Heart right ventricle (tissue), 16 donors: ENCODE data around the gene UPK3BL1. TPM values are rescaled to one million over a fixed set of nuclear protein-coding genes. Genes with fewer than 3 reads are reported as not detected.
"Not testable (repeated sequence)": the region's sequence is repeated elsewhere in the genome, so short reads cannot be mapped to it uniquely, and the experiment has no call there.

Experiments used
- ATAC-seq, 8 donors: fragments of 200-7000 bp; cut with Tn5 transposase; one replicate each; pipeline ENCODE4 v1.9.1; 2020; ENCODE audit warnings: mild to moderate bottlenecking in 8 of 8, moderate library complexity in 8 of 8, moderate number of reproducible peaks in 1 of 8
- DNase-seq, 2 donors: peaks; one replicate each; pipeline ENCODE4 v3.0.0-alpha.2; 2020
- H3K27ac ChIP-seq, 10 donors: fragments of 200-600 bp; sonication (generic) in 2 of 10; one replicate each; pipeline versions ENCODE4 v1.5.0 to v1.8.0; 2020 to 2022; ENCODE audit warnings: mild to moderate bottlenecking in 3 of 10
- H3K27me3 ChIP-seq, 7 donors: fragments of 200-600 bp; one replicate each; pipeline ENCODE4 v1.8.0; 2021 to 2022; ENCODE audit warnings: mild to moderate bottlenecking in 2 of 7
- H3K36me3 ChIP-seq, 9 donors: fragments of 200-600 bp; sonication (generic) in 1 of 9; one replicate each; pipeline versions ENCODE4 v1.5.0 to v1.8.0; 2020 to 2022; ENCODE audit warnings: mild to moderate bottlenecking in 2 of 9
- H3K4me1 ChIP-seq, 9 donors: fragments of 200-600 bp; sonication (generic) in 1 of 9; one replicate each; pipeline versions ENCODE4 v1.5.0 to v1.8.0; 2020 to 2022; ENCODE audit warnings: mild to moderate bottlenecking in 4 of 9
- H3K4me3 ChIP-seq, 10 donors: fragments of 200-600 bp; sonication (generic) in 2 of 10; one replicate each; pipeline versions ENCODE4 v1.5.0 to v1.8.0; 2020 to 2022; ENCODE audit warnings: mild to moderate bottlenecking in 7 of 10, moderate library complexity in 2 of 10
- H3K9me3 ChIP-seq, 11 donors: fragments of 200-600 bp in 10 of 11; sonication (generic) in 2 of 11; one replicate each; pipeline versions ENCODE4 v1.5.0 to v1.8.0; 2013 to 2022; ENCODE audit warnings: mild to moderate bottlenecking in 2 of 11, control low read depth in 1 of 11, moderate library complexity in 1 of 11
- WGBS, 2 donors: extraction: QIAGEN DNeasy Blood & Tissue Kit; methylation state at CpG; one replicate each; pipeline ENCODE4 v1.1.7; 2013; ENCODE audit warnings: inconsistent platforms in 1 of 2; 5-methylcytosine and 5-hydroxymethylcytosine counted together
- intact Hi-C, 10 donors: fragments of 100-400 bp; cut with DNase I; formaldehyde crosslinking; loops; one replicate each; pipeline versions ENCODE4 v1.11.1 to v1.14.2; 2022
- polyA plus RNA-seq, 2 donors: library from polyadenylated mRNA; stranded (reverse); fragments of 200-250 nt; gene quantifications; one replicate each; pipeline ENCODE4 v1.2.3, GENCODE V29; 2013
- total RNA-seq, 10 donors: library from RNA; stranded (reverse); fragmentation: NEBNext Ultra II Directional in 3 of 10; extraction: Animal tissue kit (Norgen Biotek cat#: 25700) in 3 of 10; gene quantifications; one replicate each; pipeline versions ENCODE4 v1.2.1 to v1.2.4, GENCODE V29; 2021 to 2023
- TF ChIP-seq, protein P1 (sequence below), 9 donors: fragments of 200-600 bp; sonication (generic) in 2 of 9; IDR thresholded peaks; one replicate each; pipeline versions ENCODE4 v1.5.0 to v1.8.0; 2021 to 2022; ENCODE audit warnings: antibody characterized with exemption in 9 of 9, mild to moderate bottlenecking in 5 of 9, moderate library complexity in 1 of 9
- donor health status: Arrhythmogenic right ventricular cardiomyopathy.
- donor health status: ischemic (EF 13 %, LVEDD 7.1; RV severe dilation, severe dysfunction).
- donor health status: healthy with polysubstance abuse.
- donor health status: DM: no; HTN: yes; CAD: no.
- donor health status: DM: no; HTN: no; CAD: no.
- donor health status: ischemic (EF 25% LVEDD 6.9; RV normal size, moderate dysfunction).
- donor health status: ischemic (EF 25% LVEDD 5.7; RV mildly dilated, moderate dysfunction).
- donor health status: healthy.
- donor health status: DM: yes; HTN: yes; CAD: no.
- donor health status: Ischemic cardiomyopathy.
- donor health status: ischemic (EF 35%, LVEDD 5.7; RV mildly dilated, moderate dysfunction).
- donor health status: nonischemic (EF 11% LVEDD 7.7; RV severe dilation, severe dysfunction).
- donor health status: DM: yes; HTN: yes; CAD: no.
- donor health status: PGD.
- donor health status: ischemic (EF 29% LVEDD 5.4; RV normal size, mild dysfunction).
- donor health status: nonischemic (EF 23%, LVEDD 6.1; RV moderate dilation, normal function).

The UPK3BL1 gene
- total and polyA plus RNA-seq, 12 donors: 2.0 to 82.8 (median 10.7) TPM

DNA sequence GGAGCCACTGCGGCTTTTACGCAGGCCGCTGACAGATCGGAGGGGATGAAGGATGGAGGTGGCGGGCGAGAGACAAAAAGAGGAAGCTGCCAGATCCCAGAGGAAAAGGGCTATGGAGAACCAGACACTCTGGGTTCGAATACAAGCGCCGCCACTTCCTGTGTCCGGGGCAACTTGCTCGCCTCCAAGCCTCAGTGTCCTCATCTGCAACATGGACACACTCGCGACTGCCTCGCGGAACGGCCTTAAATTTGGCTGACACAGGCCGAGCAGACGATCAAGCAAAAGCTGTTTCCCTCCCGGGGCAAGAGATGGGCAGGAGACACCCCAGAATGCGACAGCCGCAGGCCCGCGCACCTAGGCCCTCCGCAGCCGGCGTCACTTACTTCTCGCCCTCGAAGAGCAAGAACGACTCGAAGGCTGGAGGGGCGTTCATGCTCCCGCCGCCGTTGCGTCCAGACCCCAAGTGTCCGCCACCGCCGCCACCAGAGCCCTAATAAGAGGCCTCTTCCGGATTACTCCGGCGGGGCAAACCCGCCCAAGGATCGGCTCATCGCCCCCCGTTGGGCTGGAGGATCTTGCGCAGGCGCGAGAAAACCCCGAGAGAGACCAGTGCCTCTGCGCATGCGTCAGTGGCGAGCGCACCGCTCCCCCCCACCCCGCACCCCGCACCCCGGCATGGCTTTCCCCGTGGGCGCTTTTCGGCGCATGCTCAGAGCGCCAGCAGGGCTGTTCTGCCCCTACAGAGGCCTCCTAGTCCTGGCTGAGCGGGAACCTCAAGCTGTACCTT lies 28.8 kb upstream of the UPK3BL1 start, which contains the start of gene POLR2J2:
Gene POLR2J2 (minus strand): TSS at position 498 of the 790 bp plus-strand sequence. CDS start 62 bp downstream, at position 436.
- DNase-seq (peak; percentile 10 to 89), ATAC-seq (peak; percentile 76 to 94 (median 82))
- H3K36me3 ChIP-seq, intact Hi-C loops, H3K27me3 ChIP-seq, H3K9me3 ChIP-seq, H3K4me1 ChIP-seq: not testable (repeated sequence)
- WGBS, 2 donors: 0 to 1% methylated on average over 9 to 23 of the region's 63 CpGs
- H3K4me3 ChIP-seq: peak within 1 kb of the TSS in 8 of 10 donors; percentile 44 to 65 (median 53)
- peak within 1 kb of the TSS in 5 of 10 donors; percentile 42 to 79 (median 62) for H3K27ac ChIP-seq
- TF ChIP-seq, protein P1, sequence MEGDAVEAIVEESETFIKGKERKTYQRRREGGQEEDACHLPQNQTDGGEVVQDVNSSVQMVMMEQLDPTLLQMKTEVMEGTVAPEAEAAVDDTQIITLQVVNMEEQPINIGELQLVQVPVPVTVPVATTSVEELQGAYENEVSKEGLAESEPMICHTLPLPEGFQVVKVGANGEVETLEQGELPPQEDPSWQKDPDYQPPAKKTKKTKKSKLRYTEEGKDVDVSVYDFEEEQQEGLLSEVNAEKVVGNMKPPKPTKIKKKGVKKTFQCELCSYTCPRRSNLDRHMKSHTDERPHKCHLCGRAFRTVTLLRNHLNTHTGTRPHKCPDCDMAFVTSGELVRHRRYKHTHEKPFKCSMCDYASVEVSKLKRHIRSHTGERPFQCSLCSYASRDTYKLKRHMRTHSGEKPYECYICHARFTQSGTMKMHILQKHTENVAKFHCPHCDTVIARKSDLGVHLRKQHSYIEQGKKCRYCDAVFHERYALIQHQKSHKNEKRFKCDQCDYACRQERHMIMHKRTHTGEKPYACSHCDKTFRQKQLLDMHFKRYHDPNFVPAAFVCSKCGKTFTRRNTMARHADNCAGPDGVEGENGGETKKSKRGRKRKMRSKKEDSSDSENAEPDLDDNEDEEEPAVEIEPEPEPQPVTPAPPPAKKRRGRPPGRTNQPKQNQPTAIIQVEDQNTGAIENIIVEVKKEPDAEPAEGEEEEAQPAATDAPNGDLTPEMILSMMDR (IDR thresholded peaks at IDR 0.05): peak in 2 of 9 donors; percentile 38 to 43

DNA sequence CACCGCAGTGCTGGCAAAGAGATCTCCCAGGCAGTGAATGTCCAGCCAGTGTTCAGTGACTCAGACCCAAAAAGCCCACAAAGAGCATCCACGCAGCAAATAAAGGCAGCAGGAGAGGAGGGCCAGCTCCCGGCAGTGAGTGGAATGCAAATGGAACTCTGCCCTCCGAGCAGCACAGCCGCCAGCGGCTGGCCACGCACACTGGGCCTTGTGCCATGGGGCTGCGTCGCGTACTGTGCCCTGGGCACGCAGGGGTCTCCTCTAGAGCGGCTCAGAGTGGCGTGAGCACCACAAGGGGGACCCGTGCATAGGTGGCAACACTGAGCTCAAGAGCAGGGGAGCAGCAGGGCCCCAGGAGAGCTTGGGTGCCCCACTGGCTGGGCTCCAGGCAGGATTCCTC lies 24.9 kb upstream of the UPK3BL1 start:
- H3K4me3 ChIP-seq, DNase-seq, H3K27me3 ChIP-seq, H3K36me3 ChIP-seq, intact Hi-C loops, H3K4me1 ChIP-seq, H3K9me3 ChIP-seq, H3K27ac ChIP-seq: not testable (repeated sequence)
- WGBS, 2 donors: 80 to 91% methylated on average over 2 to 9 of the region's 14 CpGs
- peak in 4 of 8 donors; percentile 7 to 51 (median 30) for ATAC-seq

DNA sequence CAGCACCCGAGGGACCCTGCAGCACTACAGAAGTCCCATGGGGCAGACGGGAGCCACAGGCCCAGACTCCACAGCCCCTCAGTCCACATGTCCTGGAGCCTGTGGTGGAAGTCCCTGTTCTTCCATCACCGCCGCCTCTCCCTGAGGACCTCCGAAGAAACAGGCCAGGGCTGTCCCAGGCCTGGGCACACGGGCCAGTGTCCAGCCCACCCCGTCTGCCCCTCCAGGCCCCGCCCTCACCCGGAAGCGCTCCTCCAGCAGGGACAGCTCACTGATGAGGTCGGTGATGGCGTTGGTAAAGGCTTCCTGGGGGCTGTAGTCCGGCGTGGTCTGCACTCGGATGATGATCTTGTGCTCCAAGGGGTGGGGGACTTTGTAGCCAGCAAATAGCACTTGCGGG lies 24.3 kb upstream of the UPK3BL1 start:
- peak in 4 of 8 donors; percentile 2 to 32 (median 4) for ATAC-seq
- H3K36me3 ChIP-seq, H3K4me3 ChIP-seq, intact Hi-C loops, H3K9me3 ChIP-seq, H3K27ac ChIP-seq, H3K4me1 ChIP-seq, DNase-seq, H3K27me3 ChIP-seq: not testable (repeated sequence)
- WGBS, 2 donors: no CpG with 5 or more reads among the region's 16 CpGs

DNA sequence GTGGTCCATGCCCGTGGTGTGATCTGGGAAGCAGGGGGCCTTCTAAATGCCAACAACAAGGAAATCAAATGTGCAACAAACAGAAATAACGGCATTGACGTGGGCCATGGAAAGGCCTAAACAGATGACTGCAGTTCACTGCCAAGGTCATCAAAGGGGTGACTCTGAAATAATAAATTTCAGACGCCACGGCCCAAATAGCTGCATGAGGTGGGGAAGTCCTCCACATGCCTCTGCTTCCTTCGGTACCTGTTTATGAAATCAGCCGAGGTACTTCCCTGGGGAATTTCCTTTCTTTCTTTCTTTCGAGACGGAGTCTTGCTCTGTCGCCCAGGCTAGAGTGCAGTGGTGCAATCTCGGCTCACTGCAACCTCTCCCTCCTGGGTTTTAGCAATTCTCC lies 22.2 kb upstream of the UPK3BL1 start:
- H3K27me3 ChIP-seq, H3K4me1 ChIP-seq, H3K4me3 ChIP-seq, intact Hi-C loops, DNase-seq, ATAC-seq, H3K36me3 ChIP-seq, H3K9me3 ChIP-seq, H3K27ac ChIP-seq: not testable (repeated sequence)
- WGBS, 2 donors: 76 to 89% methylated on average over 4 of the region's 11 CpGs

DNA sequence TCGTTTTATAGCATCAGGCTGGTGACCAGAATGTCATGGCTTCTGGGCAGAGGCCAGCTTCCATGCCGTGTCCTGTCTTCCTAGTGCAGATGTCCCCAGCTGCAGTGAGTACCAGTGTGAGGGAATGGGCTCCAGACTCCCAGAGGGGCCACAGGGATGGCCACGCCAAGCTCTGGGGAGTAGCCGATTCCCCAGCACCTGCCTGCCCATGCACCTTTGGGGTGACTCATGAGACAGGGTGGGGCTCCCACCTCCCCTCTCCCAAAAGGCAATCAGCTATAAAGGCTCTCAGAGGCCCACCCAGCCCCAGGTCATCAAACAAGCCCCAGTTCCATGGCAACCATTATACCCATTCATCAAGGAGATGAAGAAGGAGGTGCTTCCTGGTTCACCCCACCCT lies 7.3 kb upstream of the UPK3BL1 start, which contains the start of gene SPDYE2B:
Gene SPDYE2B (plus strand): TSS at position 396 of the 400 bp plus-strand sequence. CDS start 2,030 bp downstream, outside the sequence.
- H3K36me3 ChIP-seq, H3K9me3 ChIP-seq, H3K4me3 ChIP-seq, H3K27me3 ChIP-seq, H3K27ac ChIP-seq, H3K4me1 ChIP-seq, DNase-seq, intact Hi-C loops: not testable (repeated sequence)
- peak in 5 of 8 donors; percentile 30 to 70 (median 50) for ATAC-seq
- WGBS, 2 donors: no CpG with 5 or more reads among the region's 4 CpGs

DNA sequence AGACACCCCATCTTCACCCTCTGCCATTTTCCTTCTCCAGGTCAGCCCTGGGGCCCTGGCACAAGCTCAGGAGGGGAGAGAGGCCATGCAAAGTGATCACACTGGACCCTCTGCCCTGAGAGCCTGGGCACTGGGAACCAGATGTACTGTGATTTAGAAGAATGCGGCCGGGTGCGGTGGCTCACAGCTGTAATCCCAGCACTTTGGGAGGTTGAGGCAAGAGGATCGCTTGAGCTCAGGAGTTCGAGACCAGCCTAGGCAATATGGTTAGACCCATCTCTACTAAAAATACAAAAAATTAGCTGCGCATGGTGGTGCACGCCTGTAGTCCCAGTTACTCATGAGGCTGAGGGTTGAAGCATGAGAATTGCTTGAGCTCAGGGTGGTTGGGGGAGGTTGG lies 5.2 kb upstream of the UPK3BL1 start:
- H3K27me3 ChIP-seq, DNase-seq, H3K4me1 ChIP-seq, H3K9me3 ChIP-seq, H3K4me3 ChIP-seq, H3K36me3 ChIP-seq, intact Hi-C loops, H3K27ac ChIP-seq: not testable (repeated sequence)
- WGBS, 2 donors: 96 to 97% methylated on average over 5 of the region's 7 CpGs
- peak in 2 of 8 donors; percentile 20 to 42 for ATAC-seq

DNA sequence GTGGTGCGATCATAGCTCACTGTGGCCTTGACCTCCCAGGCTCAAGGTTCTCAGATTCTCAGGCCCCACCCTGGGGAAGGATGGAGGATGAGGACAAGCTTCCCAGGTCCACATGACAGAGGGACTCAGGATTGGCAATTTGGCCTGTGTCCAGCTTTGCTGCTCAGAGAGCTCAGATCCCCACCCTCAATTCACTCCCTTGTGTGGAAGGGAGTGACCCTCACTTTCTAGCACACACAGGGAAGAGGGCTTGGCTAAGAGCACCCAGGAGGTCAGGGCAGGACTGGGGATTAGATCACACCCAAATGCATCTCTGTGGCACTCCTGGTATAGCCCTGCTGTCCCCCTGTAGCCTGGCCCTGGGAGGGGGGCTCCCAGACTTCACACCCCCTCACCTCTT lies 813 bp upstream of the UPK3BL1 start:
- H3K4me1 ChIP-seq, intact Hi-C loops, H3K27ac ChIP-seq, H3K36me3 ChIP-seq, H3K27me3 ChIP-seq, H3K4me3 ChIP-seq, ATAC-seq, H3K9me3 ChIP-seq, DNase-seq: not testable (repeated sequence)
- WGBS, 2 donors: no CpG with 5 or more reads among the region's 1 CpG

DNA sequence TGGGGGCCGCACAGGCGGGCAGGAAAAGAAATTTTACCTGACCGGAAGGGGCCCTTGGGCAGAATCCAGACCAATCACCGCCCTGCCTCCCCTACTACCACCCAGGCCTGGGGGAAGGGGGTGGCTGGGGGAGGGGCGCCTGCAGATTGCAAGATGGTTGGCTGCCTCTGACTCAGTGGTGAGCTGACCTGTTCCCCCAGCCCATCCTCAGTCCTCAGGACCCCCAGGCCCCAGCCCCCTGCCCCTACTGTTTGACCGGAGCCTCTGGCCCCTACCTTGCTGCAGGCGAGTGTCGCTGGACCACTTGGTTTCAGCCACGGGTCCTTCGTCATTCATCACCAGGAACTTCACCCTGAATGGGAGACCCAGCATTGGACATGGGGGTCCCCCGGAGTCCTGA lies 3.7 kb downstream of the UPK3BL1 start:
- H3K36me3 ChIP-seq, H3K27me3 ChIP-seq, H3K4me1 ChIP-seq, H3K27ac ChIP-seq, H3K4me3 ChIP-seq, H3K9me3 ChIP-seq, intact Hi-C loops: not testable (repeated sequence)
- ATAC-seq (peak in 4 of 8 donors; percentile 1 to 15 (median 7)), DNase-seq (peak in 1 of 2 donors; percentile 17)
- WGBS, 2 donors: 90 to 92% methylated on average over 6 to 7 of the region's 11 CpGs

DNA sequence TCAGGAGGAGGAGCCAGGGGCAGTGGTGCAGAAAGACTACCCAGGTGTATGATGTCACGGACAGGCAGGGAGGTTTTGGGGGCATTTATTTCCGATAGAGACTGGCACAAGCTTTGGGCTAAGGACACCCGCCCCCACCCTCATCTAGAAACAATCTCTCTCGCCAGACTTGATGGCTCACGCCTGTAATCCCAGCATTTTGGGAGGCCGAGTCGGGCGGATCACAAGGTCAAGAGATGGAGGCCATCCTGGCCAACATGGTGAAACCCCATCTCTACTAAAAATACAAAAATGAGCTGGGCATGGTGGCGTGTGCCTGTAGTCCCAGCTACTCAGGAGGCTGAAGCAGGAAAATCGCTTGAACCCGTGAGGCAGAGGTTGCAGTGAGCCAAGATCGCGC lies 5.6 kb downstream of the UPK3BL1 start:
- H3K9me3 ChIP-seq: not testable (repeated sequence)

DNA sequence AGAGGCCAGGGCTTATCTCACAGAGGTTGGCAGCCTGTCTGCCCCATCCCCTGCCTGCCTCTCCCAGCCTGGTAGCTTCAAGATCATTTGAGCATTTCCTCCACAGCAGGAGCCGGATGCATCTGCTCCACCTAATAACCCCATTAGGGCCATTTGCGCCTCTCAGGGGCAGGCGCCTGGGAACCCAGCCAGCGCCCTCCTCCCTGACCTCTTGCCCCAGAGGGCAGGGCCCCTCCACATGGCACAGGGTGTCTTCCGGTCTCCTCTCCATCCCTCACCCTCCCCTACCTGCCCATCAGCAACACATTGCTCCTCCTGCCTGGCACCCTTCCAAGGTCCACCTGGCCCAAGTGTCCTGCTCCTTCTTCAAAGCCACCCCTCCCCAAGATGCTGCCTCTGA lies 7.2 kb downstream of the UPK3BL1 start:
- H3K9me3 ChIP-seq, H3K4me3 ChIP-seq, H3K27me3 ChIP-seq, H3K4me1 ChIP-seq, intact Hi-C loops, H3K36me3 ChIP-seq, H3K27ac ChIP-seq, DNase-seq: not testable (repeated sequence)
- peak in 7 of 8 donors; percentile 16 to 47 (median 18) for ATAC-seq
- 100% methylated on average over 2 of the region's 5 CpGs; no CpG with 5 or more reads in 1 of the 2 donors for WGBS, 2 donors

More for the DNA sequence above, 5.6 kb downstream of the UPK3BL1 start:
- H3K36me3 ChIP-seq, ATAC-seq, H3K27ac ChIP-seq, intact Hi-C loops, H3K4me3 ChIP-seq, H3K27me3 ChIP-seq, H3K4me1 ChIP-seq: not testable (repeated sequence)
- DNase-seq: peak in 1 of 2 donors; percentile 6
- 84 to 91% methylated on average over 8 of the region's 13 CpGs for WGBS, 2 donors
